GM10266 (cell line): ENCODE results near the gene MBTPS1.
"Not testable (repeated sequence)": the region's sequence is repeated elsewhere in the genome, so short reads cannot be mapped to it uniquely, and the experiment has no call there.

ENCODE experiments used
- DNase-seq: peaks from one replicate; pipeline ENCODE4 v3.0.0; 2012; ENCODE audit errors: extremely low spot score
- CTCF ChIP-seq: IDR thresholded peaks from 2 replicates; pipeline ENCODE4 v1.5.1; 2012; ENCODE audit warnings: mild to moderate bottlenecking, low read depth; ENCODE audit not compliant: control insufficient read depth, insufficient read depth; ENCODE audit errors: missing control alignments

The MBTPS1 gene

GRCh38 chr16:84121007-84121406 lies 4.3 kb upstream of the MBTPS1 start:
- no peak for TF ChIP-seq CTCF
- no peak for DNase-seq

GRCh38 chr16:84120023-84120422 lies 3.3 kb upstream of the MBTPS1 start:
- DNase-seq, result no peak
- no peak for TF ChIP-seq CTCF

GRCh38 chr16:84119368-84119767 lies 2.6 kb upstream of the MBTPS1 start:
- no peak for DNase-seq
- no peak for TF ChIP-seq CTCF

GRCh38 chr16:84118315-84118714 lies 1.6 kb upstream of the MBTPS1 start:
- DNase-seq, result not testable (repeated sequence)

- TF ChIP-seq CTCF, result no peak
- DNase-seq, result peak; percentile 42
Measured at GRCh38 chr16:84117494-84117843, 727 bp upstream of the MBTPS1 start.

GRCh38 chr16:84115919-84116719 lies 623 bp downstream of the MBTPS1 start:
- peak; percentile 46 for TF ChIP-seq CTCF
- DNase-seq, result no peak

GRCh38 chr16:84111949-84112348 lies 4.8 kb downstream of the MBTPS1 start:
- not testable (repeated sequence) for DNase-seq

- no peak for TF ChIP-seq CTCF
- no peak for DNase-seq
Measured at GRCh38 chr16:84111525-84111924, 5.2 kb downstream of the MBTPS1 start.
